Measurements from ENCODE around the gene NLGN1.
"Not testable (repeated sequence)": the region's sequence is repeated elsewhere in the genome, so short reads cannot be mapped to it uniquely, and the experiment has no call there.

The NLGN1 gene

DNA sequence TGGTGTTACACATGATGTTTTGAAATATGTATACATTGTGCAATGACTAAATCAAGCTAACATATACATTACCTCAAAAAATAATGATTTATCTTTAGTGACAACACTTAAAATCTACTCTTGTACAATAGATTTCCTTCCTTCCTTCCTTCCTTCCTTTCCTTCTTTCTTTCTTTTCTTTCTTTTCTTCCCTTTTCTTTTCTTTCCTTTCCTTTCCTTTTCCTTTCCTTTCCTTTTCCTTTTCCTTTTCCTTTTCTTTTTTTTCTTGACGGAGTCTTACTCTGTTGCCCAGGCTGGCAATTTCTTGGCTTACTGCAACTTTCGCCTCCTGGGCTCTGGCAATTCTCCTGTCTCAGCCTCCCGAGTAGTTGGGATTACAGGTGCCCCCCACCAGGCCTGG, 170.5 kb downstream of the NLGN1 start:
- no peak for DNase-seq

DNA sequence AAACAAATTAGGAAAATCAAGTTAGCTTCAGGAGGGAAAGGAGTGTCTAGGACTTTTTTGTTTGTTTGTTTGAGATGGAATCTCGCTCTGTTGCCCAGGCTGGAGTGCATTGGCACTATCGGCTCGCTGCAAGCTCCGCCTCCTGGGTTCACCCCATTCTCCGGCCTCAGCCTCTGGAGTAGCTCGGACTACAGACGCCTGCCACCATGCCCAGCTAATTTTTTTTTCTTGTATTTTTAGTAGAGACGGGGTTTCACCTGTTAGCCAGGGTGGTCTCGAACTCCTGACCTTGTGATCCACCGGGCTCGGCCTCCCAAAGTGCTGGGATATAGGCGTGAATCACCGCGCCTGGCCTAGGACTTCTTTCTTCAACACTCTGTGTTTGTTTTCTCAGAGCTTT, 171.1 kb downstream of the NLGN1 start:
- DNase-seq, result no peak

DNA sequence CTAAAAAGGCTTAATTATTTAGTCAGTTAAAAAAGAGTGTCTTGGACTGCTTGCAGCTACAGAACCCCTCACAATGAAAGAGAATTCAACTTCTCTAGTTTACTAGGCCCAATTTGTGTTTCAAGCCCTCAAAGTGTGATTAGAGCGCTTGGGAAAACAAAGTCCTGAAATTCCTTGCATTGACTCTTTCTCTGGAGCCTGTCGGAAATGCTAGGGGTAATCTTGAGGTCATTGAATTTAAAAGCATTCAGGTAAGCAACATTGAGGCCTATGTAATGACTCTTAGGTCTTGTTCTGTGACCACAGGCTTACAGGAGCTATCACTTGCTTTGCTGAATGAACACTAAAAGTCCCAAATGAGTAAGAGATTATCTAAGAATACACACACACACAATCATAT, 186.0 kb downstream of the NLGN1 start:
- no peak for DNase-seq

DNA sequence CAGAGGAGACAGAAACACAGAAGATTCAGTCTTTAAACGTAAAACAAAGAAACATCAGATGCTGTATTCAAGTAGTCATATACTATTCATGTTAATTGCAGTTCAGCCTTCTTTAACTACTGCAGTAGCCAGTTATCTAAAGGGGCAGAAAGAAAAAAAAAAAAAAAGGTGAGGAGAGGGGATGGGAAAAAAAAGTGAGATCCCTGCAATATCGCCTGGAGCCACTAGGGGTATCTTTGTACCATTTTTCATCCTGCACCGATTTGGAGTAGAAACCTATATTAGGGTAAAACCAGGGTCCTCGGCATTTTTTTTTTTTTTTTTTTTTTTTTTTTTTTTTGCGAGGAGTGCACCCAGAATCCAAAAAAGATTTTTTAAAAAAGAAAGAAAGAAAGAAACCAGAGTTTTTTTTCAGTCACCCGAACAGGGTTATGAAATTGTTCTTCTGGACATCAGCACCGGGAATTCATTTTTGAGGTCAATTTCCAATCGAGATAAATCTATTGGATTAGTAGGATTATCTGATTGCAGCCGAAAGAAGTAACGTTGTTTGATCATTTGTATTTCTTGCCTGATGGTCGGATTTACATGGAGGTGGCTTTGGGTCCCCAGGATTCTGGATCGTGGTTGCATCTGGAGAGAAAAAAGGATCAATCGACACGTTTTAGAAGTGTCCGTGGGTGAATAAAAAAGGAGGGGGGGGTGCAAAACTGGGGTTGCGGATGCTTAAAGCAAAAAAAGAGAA, 186.7 kb downstream of the NLGN1 start:
- no peak for DNase-seq

DNA sequence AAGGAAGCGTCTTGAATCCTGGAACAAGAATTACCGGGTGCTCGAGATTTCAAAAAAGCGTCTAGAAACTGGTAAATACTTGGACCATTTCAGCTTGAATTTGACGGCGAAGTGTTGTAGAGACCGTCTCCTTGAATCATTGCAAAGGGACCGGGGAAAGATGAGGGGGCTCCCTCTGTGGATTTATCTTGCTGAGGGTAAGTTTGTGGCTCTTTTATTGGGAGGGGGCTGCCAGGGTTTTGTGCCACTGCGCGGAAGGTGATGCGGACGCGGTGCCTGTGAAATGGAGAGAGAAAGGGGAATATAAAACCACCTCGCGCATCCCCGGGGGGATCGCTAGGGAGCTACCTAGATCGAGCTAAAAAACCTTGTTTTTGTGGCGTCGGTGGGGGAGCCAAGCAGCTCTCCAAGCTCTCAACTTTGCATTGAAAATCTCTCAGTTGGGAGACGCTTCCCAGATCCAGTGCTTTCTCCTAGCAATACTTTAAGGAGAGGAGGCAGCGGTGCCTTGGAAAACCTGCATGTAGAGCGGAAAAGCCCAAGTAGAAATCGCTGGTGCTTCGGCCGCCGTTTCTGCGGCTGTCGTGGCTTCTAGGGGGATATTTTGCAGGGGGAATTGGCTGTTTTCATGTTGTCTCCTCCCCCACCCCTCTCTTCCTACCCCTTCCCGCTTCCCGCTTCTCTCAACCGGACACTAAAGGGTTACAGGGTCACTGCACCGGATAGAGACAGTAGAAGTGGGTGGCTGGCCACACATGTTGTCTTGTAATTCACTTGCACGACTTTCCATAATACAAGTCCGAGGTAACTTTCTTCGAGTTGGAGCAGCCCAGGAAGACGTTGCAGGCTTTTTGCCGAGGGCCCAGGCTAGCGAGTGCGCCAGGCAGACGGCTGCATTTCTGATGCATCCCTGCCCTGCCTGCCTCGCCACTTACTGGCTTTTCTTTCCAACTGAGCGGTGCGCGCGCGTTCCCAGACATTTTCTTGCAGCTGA, 187.6 kb downstream of the NLGN1 start:
- no peak for DNase-seq

DNA sequence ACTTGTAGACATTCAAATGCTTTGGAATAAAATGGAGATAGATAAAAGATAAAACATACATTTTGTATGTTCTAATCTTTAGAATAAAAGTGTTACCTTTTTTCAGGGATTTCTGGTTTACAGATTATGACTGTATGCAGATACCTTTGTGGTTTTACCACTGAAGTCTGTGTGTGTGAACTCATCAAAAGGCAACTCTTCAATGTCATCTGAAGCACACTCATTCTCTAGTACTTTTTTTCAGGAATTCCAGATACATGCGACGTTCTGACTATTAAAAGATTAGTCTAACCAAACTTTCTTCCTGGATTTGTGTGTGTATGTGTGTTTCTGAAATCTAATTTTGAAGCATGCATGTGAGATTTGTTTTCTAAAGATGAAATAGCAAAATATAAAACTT, 188.6 kb downstream of the NLGN1 start:
- no peak for DNase-seq

DNA sequence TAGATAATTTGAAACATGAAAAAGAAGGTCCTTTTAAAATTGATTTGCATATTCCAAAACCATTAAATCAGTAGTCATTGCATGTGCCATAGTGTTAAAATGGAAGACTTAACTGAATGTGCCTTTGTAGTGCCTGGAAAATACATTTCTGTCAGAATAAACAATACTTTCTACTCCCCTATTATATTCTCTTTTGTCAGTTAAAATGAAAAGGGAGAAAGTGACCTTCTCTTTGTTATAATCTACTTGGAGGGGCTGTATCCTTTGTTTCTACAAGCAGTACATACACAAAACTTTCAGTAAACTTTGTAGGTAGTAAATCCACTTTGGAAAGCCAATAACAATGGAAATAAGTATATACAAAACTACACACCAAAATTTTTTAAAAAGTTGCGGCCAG, 189.5 kb downstream of the NLGN1 start:
- no peak for DNase-seq

DNA sequence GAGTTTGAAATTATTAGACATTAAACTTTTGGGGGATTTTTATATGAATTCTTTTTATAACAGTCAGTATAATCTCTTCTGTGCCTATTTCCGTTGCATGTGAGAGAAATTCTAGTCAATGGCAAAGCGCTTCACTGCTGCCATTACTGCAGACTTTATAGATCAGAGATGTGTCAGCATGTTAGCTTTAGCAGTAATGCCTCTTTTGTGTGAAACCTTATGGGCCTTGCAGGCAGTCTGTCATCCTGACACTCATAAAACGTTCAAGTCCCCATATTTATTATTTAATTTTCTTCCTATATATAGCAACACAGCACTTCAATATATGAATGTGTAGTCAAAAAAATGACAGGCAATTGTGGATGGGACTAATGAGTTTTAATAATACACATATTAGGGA, 191.0 kb downstream of the NLGN1 start:
- no peak for DNase-seq

DNA sequence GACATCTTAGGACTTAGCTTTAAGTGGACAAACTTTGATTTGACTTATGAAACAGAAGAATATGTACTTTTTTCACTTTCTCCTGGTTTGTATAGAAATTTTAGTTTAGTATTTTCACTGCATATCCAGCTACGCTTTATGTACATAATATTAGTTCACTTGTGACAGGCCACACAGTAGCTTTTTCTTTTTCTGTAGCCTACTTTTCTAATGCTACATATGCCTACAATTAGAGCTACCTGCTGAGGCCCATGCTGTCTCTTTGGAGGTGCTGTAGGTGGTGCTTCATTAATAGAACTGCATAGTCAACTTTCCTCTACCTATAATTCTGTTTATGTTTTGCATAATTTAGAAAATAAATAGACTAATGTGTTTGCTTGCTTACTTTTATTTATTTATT, 191.6 kb downstream of the NLGN1 start:
- DNase-seq, result no peak

DNA sequence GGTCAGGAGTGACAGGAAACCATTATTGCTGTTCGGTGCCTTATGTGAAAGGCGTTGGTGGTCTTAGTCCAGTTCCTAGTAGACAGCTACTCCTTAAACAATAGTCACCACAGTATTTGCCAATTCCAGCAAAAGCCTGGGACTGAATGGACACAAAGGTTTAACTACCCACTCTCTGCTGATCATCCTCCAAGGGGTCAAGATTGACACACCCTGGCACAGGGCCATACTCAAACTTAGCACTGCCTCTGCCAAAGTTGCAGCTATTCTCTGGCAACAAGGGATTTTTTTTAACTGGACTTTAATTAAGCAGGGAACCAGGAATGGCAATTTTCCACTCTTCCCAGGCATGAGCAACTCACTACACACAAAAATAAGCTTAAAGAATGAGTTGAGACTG, 193.9 kb downstream of the NLGN1 start:
- DNase-seq, result no peak

DNA sequence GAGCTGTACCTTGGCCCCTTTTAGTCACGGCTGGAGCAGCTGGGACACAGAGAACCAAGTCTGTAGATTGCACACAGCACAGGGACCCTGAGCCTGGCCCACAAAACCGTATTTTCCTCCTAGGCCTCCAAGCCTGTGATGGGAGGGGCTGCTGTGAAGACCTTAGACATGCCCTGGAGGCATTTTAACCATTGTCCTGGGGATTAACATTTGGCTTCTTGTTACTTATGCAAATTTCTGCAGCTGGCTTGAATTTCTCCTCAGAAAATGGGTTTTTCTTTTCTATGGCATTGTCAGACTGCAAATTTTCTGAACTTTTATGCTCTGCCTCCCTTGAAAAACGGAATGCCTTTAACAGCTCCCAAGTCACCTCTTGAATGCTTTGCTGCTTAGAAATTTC, 197.3 kb downstream of the NLGN1 start:
- not testable (repeated sequence) for DNase-seq

DNA sequence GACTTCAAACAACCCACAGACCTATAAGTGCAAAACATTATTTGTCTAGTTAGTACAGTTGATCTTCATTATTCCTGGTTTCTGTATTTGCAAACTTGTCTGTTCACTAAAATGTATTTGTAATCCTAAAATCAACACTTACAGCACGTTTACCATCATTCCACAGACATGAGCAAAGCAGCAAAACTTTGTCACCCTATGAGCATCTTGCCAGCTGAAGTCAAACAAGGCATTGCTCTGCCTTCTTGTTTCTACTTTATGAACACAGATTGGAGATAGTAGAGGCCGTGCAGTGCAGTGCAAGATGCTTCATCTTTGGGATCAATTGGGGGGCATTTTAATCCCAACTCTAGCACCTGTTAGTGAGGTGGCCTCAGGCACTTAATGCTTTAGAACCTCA, 202.1 kb downstream of the NLGN1 start:
- no peak for DNase-seq

DNA sequence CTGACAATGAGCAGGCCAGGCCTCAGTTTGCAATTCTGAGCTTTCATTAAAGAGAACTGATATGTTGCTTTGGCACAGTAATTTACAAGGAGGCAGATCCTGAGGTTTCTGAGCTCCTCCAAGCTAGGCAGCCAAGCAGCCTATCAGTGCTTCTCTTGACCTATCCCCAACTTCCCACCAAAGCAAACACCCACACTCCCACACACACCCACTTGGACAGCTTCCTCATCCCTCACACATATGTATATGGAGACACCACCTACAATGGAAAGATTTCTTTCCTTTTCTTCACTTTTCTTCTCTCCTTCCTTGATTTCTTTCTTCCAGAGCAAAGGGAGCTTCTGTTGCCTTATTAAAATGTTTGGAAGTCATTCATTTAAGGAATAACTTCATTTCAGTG, 217.0 kb downstream of the NLGN1 start:
- no peak for DNase-seq

DNA sequence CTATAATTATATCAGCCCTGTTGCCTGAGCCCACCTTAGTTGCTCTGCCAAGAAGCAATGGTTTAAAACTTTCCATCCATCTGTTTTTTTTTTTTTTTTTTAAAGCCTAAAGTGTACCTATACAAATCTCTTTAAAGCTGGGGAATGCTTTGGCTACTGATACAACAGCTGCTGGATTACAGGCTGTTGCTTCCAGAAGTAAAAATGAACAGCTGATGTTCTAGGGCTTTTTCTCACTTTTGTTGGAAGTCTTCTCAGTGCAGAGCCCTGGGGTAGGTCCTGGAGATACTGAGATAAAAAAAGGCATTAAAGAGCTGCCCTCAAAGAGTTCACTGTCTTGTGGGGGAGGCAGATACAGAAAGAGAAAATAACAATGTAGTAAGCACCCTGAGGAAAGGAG, 218.1 kb downstream of the NLGN1 start:
- no peak for DNase-seq

DNA sequence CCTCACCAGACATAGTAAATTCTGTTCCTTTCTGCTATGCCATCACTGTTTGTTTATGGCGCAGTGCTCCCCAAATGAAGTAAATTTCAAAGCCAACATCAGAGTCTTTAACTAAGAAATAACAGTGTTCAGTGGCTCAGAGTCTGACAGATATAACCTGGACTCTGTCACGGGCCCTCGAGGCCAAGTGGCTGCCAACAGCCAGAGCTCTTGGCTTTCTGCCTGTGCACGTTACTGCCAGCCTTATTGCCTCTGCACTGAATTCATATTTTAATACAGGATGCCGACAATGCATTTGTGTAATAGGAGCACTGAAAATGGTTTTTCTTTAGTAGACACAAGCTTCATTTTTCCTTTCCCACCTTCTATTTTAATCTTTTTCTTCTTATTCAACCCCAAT, 219.9 kb downstream of the NLGN1 start:
- no peak for DNase-seq

DNA sequence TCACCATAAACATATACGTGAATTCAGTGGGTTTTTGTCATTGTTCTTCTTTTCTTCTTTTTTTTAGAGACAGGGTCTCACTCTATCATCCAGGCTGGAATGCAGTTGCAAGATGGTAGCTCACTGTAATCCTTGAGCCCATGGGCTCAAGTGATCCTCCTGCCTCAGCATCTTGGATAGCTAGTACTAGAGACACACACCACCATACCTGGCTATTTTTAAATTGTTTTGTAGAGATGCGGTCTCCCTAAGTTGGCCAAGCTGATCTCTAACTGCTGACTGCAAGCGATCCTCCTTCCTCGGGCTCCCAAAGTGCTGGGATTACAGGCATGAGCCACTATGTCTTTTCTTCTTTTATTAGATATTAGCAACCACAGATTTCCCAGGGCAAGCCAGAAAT, 220.6 kb downstream of the NLGN1 start:
- no peak for DNase-seq

DNA sequence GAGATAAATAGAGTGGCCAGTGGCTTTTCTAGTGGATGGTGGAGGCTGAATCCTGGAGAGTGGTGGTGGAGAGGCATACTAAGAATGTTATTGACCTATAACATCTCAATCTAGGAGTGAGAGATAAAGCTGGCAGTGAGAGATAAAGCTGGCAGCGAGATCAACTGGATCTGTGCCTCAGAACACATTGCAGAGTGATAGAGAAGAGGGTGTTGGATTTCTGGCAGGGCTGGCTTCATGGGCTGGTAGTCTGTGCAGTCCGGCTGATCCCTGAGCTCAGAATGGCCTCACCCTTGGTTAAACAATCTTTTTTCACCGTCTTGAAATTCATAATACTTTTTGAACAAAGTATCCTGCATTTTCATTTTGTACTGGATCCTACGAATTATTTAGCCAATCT, 221.2 kb downstream of the NLGN1 start:
- no peak for DNase-seq

DNA sequence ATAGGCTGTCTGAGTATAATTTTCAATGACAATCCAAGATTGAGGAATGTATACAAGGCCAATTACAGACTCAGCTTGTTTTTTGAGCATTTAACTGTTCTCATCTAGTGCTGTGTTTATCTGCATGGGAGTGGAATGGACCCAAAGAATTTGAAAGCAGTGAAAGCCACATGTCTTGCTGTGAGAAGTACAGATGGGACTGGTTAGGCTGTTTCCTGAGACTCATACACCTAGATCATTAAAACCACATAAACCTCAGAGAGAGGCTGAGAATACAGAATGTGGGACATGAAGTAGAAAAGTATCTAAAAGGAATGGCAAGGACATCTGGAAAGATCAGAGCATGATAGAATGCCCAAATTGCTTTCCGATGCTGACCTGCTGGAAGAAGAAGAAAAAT, 224.6 kb downstream of the NLGN1 start:
- DNase-seq, result no peak

DNA sequence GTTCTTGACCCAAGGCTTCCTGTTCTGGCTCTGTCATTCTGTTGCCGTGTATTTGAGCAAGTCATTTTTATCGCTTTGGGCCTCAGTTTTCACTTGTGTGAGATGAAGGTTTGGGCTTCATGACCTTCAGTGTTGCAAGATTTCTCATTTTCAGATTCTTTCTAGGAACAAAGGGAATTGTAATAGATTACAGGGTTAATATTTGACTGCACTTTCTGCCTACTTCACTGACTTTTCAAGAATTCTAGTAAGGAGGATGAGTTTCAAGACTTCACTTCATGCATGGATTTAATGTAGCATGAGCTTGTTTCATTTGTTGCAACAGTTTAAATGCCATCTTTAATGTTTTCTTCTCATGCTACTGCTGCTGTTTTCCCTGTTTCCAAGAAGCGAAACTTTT, 226.5 kb downstream of the NLGN1 start:
- DNase-seq, result no peak

DNA sequence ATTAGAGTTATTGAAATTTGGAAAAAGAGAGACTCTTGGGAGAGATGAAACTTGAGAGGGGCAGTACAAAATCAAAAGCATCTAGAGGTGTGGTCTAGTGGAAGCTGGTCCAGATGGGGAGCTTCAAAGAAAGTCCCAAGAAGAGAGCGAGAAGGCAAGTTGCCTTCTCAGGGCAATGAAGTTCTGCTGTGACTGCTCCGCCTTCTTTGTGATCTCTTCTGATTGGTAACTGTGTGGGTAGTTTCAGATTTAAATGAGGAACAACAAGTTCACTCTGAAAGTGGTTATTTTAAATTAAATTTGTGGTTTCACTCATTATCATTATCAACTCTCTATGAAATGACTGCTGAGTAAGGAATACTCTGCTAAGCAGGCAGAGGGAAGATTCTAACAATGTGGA, 233.3 kb downstream of the NLGN1 start:
- DNase-seq, result no peak

DNA sequence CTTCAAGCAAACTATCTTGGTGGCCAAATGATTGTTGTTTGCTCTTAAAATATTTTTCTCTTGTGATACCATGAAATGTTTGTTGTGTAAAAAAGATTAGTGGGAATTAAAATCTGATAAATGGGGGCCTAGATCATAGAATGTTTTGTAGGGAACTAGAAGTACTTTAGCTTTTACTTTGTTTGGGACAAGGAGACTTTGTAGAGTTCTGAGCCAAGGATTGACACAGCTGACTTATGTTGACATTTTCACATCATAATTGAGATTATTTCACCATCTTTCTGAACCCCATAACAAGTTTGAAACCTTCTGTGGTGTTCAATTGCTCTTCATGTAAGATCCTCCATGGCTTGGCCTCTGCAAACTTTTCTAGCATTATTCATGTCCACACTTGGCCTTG, 235.4 kb downstream of the NLGN1 start:
- no peak for DNase-seq

DNA sequence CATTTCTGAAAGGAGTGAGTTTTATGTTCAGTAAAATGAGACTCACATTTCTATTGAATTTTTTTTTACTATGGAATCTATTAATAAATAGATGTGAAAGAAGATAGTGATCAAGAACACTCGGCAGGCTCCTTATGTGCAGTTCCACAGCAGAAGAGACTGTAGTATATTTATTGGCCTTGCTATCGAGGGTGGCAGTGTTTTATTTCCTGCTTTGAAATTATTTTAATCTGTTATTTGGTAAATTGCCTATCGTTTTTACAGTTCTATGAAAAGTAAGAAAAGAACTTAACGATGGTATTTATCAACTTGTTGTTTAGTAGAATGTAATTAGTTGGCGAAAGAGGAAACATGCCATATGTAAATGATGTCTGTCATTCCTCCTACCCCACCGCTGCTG, 238.3 kb downstream of the NLGN1 start:
- no peak for DNase-seq

DNA sequence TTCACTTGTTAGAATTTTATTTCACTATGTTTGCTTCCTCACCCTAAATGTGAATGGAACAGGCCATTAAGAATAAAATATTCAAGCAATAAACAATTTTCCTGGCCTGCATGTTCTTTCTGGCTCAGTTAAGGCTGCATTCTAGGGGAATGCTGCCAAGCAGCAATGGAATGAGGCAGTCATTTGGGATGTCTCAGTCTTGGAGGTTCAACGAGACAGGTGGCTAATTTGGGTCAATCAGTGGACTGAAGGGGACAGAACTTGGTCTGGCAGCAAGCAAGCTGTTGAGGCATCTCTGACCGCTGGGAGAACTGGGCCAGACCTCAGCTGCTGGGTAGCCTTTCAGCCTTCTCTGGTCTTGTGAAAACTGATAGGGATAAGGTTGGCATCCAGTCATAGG, 241.6 kb downstream of the NLGN1 start:
- DNase-seq, result no peak

DNA sequence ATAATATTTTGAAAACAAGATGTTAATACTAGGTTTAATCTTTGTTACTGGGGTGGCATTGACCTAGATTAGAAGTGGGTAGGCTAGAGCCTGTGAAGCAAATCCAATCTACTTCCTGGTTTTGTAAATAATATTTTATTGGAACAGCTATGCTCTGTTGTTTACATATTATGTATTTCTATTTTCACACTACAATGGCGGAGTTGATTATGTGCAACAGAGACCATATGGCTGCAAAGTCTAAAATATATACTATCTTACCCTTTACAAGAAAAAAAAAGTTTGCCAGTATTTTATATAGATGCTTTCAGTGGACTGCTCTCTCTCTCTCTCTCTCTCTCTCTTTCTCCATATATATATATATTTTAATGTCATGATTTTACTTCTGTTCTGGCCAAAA, 244.2 kb downstream of the NLGN1 start:
- DNase-seq, result no peak

Measured in stimulated activated CD4-positive, alpha-beta T cell treated with anti-CD3 and anti-CD28 coated beads, Interleukin-2, amount 100 ng/mL, for 24 hours (primary cell).